GM12878 (cell line): ENCODE data around the gene ALDH1A3. TPM values are rescaled to one million over a fixed set of nuclear protein-coding genes. Genes with fewer than 3 reads are reported as not detected.

Source experiments
- ATAC-seq: fragments of 200-7000 bp; cut with Tn5 transposase; 3 replicates; pipeline ENCODE4 v1.9.1; 2020; ENCODE audit warnings: mild to moderate bottlenecking, moderate library complexity
- BruUV-seq: library from RNA; stranded (reverse); fragments of 400-500 nt; replicated peaks from 2 replicates; lab custom pipeline; 2021; lab: Mats Ljungman, UMichigan
- CTCF ChIA-PET: fragments of 300-600 bp; sonication (Branson Sonifier 250); formaldehyde crosslinking; extraction: SDS; loops from one replicate; lab custom pipeline; 2021; ENCODE audit warnings: inconsistent platforms; lab: Yijun Ruan, JAX
- POLR2A ChIA-PET: fragments of 350-600 bp; formaldehyde crosslinking; extraction: SDS; loops from one replicate; lab custom pipeline; 2021; ENCODE audit warnings: inconsistent platforms; lab: Charles Lee
- RAD21 ChIA-PET: fragments of 300-600 bp; sonication (Branson Sonifier 250); formaldehyde crosslinking; loops from one replicate; lab custom pipeline; 2023; ENCODE audit warnings: antibody characterized with exemption; ENCODE audit not compliant: unreplicated experiment; lab: Charles Lee
- SMC1A ChIA-PET: fragments of 300-600 bp; sonication (Branson Sonifier 250); formaldehyde crosslinking; loops from one replicate; lab custom pipeline; 2023; ENCODE audit not compliant: unreplicated experiment, uncharacterized antibody; lab: Charles Lee
- DNase-seq: peaks from one replicate; pipeline ENCODE4 v3.0.0-alpha.2; 2011; ENCODE audit warnings: low read depth, low spot score
- FAIRE-seq: peaks from 3 replicates; lab custom pipeline; 2011; peaks lifted over from hg19 to GRCh38; lab: Jason Lieb, UNC
- H2AFZ ChIP-seq: 2 replicates; pipeline ENCODE4 v1.6.0; 2011; ENCODE audit warnings: low read depth, low read length, control low read depth; ENCODE audit not compliant: control insufficient read depth
- H3K27ac ChIP-seq: 2 replicates; pipeline ENCODE4 v1.5.1; 2011; ENCODE audit warnings: control low read depth; ENCODE audit not compliant: control insufficient read depth, insufficient read depth
- H3K27me3 ChIP-seq, 2 experiments: replicated peaks in 1 of 2; 2 replicates each; pipeline versions ENCODE4 v1.6.0 to v1.6.1; 2011; ENCODE audit warnings: low read length in 1 of 2; ENCODE audit not compliant: control insufficient read depth in 2 of 2, insufficient read depth in 2 of 2
- H3K36me3 ChIP-seq, 2 experiments: 2 replicates each; pipeline ENCODE4 v1.5.1; 2011; ENCODE audit warnings: low read length in 1 of 2; ENCODE audit not compliant: control insufficient read depth in 2 of 2, insufficient read depth in 2 of 2
- H3K4me1 ChIP-seq: 2 replicates; pipeline ENCODE4 v1.6.1; 2011; ENCODE audit warnings: mild to moderate bottlenecking, low read length, moderate library complexity, mixed read lengths; ENCODE audit not compliant: control insufficient read depth, insufficient read depth
- H3K4me2 ChIP-seq: 2 replicates; pipeline ENCODE4 v1.6.0; 2011; ENCODE audit warnings: control low read depth; ENCODE audit not compliant: control insufficient read depth, insufficient read depth
- H3K4me3 ChIP-seq: fragments of 200-600 bp; sonication (generic); 2 replicates; pipeline ENCODE4 v1.5.1; 2016
- H3K79me2 ChIP-seq: 2 replicates; pipeline ENCODE4 v1.6.0; 2011; ENCODE audit warnings: low read length; ENCODE audit not compliant: control insufficient read depth, insufficient read depth
- H3K9ac ChIP-seq: 2 replicates; pipeline ENCODE4 v1.8.0; 2011; ENCODE audit warnings: low read length, control low read depth, mixed read lengths; ENCODE audit not compliant: control insufficient read depth, insufficient read depth
- H3K9me3 ChIP-seq: replicated peaks from 3 replicates; pipeline ENCODE4 v1.5.1; 2011; ENCODE audit warnings: mild to moderate bottlenecking, low read length; ENCODE audit not compliant: control insufficient read depth, insufficient read depth
- H4K20me1 ChIP-seq: 2 replicates; pipeline ENCODE4 v1.6.0; 2011; ENCODE audit not compliant: control insufficient read depth, insufficient read depth
- BMI1 ChIP-seq: fragments of 450-650 bp; IDR thresholded peaks from 2 replicates; pipeline ENCODE4 v1.6.1; 2016; ENCODE audit warnings: mild to moderate bottlenecking, moderate library complexity, borderline replicate concordance
- CUX1 ChIP-seq: IDR thresholded peaks from 2 replicates; pipeline ENCODE4 v1.6.1; 2012; ENCODE audit warnings: improper control_type of control experiment, low read depth, low read length; ENCODE audit not compliant: insufficient replicate concordance
- HDAC6 ChIP-seq: fragments of 200-600 bp; sonication (generic); IDR thresholded peaks from one replicate; pipeline ENCODE4 v1.8.0; 2017; ENCODE audit warnings: antibody characterized with exemption; ENCODE audit not compliant: unreplicated experiment
- NFIC ChIP-seq: IDR thresholded peaks from 2 replicates; pipeline ENCODE4 v1.6.1; 2012; ENCODE audit warnings: low read depth, mild to moderate bottlenecking, inconsistent platforms, low read length, moderate library complexity
- NFYB ChIP-seq: IDR thresholded peaks from 2 replicates; pipeline ENCODE4 v1.6.1; 2011; ENCODE audit warnings: low read depth, mild to moderate bottlenecking, low read length, improper control_type of control experiment, moderate library complexity; ENCODE audit not compliant: insufficient read depth
- NR2C1 ChIP-seq: fragments of 450-650 bp; IDR thresholded peaks from 2 replicates; pipeline ENCODE4 v1.6.1; 2017; ENCODE audit warnings: antibody characterized with exemption, mild to moderate bottlenecking, moderate library complexity
- POU2F2 ChIP-seq: IDR thresholded peaks from 3 replicates; pipeline ENCODE4 v1.6.1; 2011; ENCODE audit warnings: low read depth, mild to moderate bottlenecking, low read length, borderline replicate concordance
- RCOR1 ChIP-seq: conservative IDR thresholded peaks from 2 replicates; pipeline ENCODE4 v1.6.1; 2012; ENCODE audit warnings: low read depth, low read length, improper control_type of control experiment
- RFX5 ChIP-seq: IDR thresholded peaks from 2 replicates; pipeline ENCODE4 v1.6.1; 2011; ENCODE audit warnings: low read depth, low read length, improper control_type of control experiment
- SP1 ChIP-seq: IDR thresholded peaks from one replicate; pipeline ENCODE4 v1.6.1; 2011; ENCODE audit warnings: low read depth, low read length
- SPI1 ChIP-seq: IDR thresholded peaks from 2 replicates; pipeline ENCODE4 v1.6.1; 2011; ENCODE audit warnings: low read depth, mild to moderate bottlenecking, low read length, moderate library complexity, borderline replicate concordance; ENCODE audit not compliant: insufficient read depth
- STAT1 ChIP-seq: fragments of 450-650 bp; conservative IDR thresholded peaks from 2 replicates; pipeline ENCODE4 v1.6.1; 2014; ENCODE audit warnings: antibody characterized with exemption, mild to moderate bottlenecking
- SUPT20H ChIP-seq: IDR thresholded peaks from 2 replicates; pipeline ENCODE4 v1.6.1; 2011; ENCODE audit warnings: low read depth, mild to moderate bottlenecking, low read length, moderate library complexity, borderline replicate concordance; ENCODE audit not compliant: control insufficient read depth
- SUZ12 ChIP-seq: fragments of 200-600 bp; sonication (generic); IDR thresholded peaks from one replicate; pipeline ENCODE4 v1.6.1; 2018; ENCODE audit warnings: antibody characterized with exemption, mild to moderate bottlenecking; ENCODE audit not compliant: unreplicated experiment
- ZBED1 ChIP-seq: IDR thresholded peaks from 2 replicates; pipeline ENCODE4 v1.6.1; 2016; ENCODE audit warnings: borderline replicate concordance
- ZBTB33 ChIP-seq: fragments of 450-650 bp; IDR thresholded peaks from 2 replicates; pipeline ENCODE4 v1.6.1; 2017; ENCODE audit warnings: mild to moderate bottlenecking
- WGBS: methylation state at CpG from one replicate; pipeline ENCODE4 v1.1.6; 2016; ENCODE audit warnings: low lambda C conversion rate; ENCODE audit not compliant: insufficient replicate concordance, insufficient coverage; ENCODE audit errors: missing lambda C conversion rate; 5-methylcytosine and 5-hydroxymethylcytosine counted together
- in situ Hi-C: fragments of 300-500 bp; cut with MboI; formaldehyde crosslinking; loops from 9 replicates; pipeline ENCODE4 v1.14.3; 2018; ENCODE audit warnings: mixed read lengths
- intact Hi-C: fragments of 100-400 bp; cut with micrococcal nuclease; formaldehyde crosslinking; loops from one replicate; pipeline ENCODE4 v1.14.2; 2022; ENCODE audit not compliant: unreplicated experiment
- polyA plus RNA-seq, 11 experiments: library from polyadenylated mRNA; depleted of rRNA in 4 of 11; unstranded in 6 of 11; stranded (reverse) in 5 of 11; fragments of >200 nt; fragmentation: Nextera tagmentation in 4 of 11; fragmentation: Illumina TruSeq in 1 of 11; extraction: Ambion mirVana in 4 of 11; extraction: Trizol in 1 of 11; gene quantifications; 1 replicate in 1 of 11; 2 replicates in 10 of 11; pipeline versions ENCODE4 v1.2.1 to v1.2.3, GENCODE V29; 2011 to 2016; ENCODE audit warnings: inconsistent platforms in 2 of 11, missing spikeins in 2 of 11, low read depth in 1 of 11
- total RNA-seq, 4 experiments: library from RNA; depleted of rRNA in 3 of 4; stranded (reverse); fragments of >200 nt in 3 of 4; fragmentation: Illumina TruSeq in 1 of 4; extraction: Trizol in 1 of 4; gene quantifications; 2 replicates each; pipeline versions ENCODE4 v1.2.1 to v1.2.3, GENCODE V29; 2013 to 2021
- TF ChIP-seq, protein P1 (sequence below): IDR thresholded peaks from 2 replicates; pipeline ENCODE4 v1.6.1; 2011; ENCODE audit warnings: low read depth, mild to moderate bottlenecking, low read length, moderate library complexity, borderline replicate concordance; ENCODE audit errors: extremely low read depth

Gene ALDH1A3
- total and polyA plus RNA-seq, 10 of the 15 experiments (the other 5 are each of a cell fraction or from before 2014, with no cell fraction given): 0.06 to 0.69 (median 0.18) TPM

DNA sequence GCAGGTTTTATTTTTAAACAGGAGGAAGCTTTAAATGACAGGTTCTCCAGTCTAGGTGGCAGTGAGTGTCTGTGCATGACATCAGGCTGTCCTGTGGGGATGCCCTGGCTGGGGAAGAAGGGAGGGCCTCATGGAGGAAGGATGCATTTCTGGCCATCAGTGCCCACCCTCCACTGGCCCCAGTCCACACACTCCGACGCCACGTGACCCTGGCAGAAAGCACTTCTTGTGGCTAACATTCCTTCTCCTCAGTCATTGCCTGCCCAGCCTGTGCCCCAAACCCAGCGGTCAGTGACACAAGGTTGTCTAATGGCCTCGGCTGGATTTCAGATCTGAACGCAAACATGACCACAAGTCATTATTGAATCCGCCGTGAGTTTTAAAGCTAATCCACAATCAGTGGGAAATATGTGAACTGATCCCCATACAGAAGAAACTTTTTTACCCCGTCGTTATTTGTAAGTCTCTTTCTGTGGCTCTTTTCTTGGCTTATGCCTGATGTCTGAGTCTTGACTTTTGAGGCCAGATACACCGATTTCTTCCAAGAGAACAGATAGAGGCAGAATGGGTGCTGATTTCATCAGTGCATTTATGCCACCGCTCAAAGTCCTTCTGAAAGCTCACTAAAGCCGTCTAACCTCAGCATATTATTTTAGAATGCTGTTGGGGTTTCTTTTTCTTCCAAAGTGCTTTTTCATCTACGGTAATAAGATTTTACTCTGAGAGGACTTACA lies 22.2 kb downstream of the ALDH1A3 start:
- FAIRE-seq: no peak
- TF ChIP-seq, protein P1, sequence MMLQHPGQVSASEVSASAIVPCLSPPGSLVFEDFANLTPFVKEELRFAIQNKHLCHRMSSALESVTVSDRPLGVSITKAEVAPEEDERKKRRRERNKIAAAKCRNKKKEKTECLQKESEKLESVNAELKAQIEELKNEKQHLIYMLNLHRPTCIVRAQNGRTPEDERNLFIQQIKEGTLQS: no peak
- TF ChIP-seq HDAC6: no peak
- TF ChIP-seq STAT1: no peak
- no peak for TF ChIP-seq RCOR1
- no peak for TF ChIP-seq SUPT20H
- no peak for TF ChIP-seq POU2F2
- TF ChIP-seq NFIC: no peak
- no peak for TF ChIP-seq ZBED1
- TF ChIP-seq SP1: no peak
- TF ChIP-seq ZBTB33: no peak
- no peak for TF ChIP-seq SUZ12
- no peak for TF ChIP-seq RFX5
- no peak for TF ChIP-seq SPI1
- no peak for TF ChIP-seq BMI1
- no peak for TF ChIP-seq NFYB
- TF ChIP-seq NR2C1: no peak
- TF ChIP-seq CUX1: no peak

More for the DNA sequence above, 22.2 kb downstream of the ALDH1A3 start:
- intact Hi-C loops: no loop called here
- Histone ChIP-seq H3K9me3 (no peaks in the 10 kb centered on the region), H3K4me3 (no peak overlapping the region), H3K4me2 (no peak overlapping the region), H3K27ac (no peak overlapping the region), H3K4me1 (no peaks in the 10 kb centered on the region), H3K36me3 (no peaks in the 10 kb centered on the region), H2AFZ (no peak overlapping the region), H3K79me2 (no peaks in the 10 kb centered on the region), H4K20me1 (no peaks in the 10 kb centered on the region), H3K27me3 (peaks cover 3 to 5% of the 10 kb centered on the region in 2 experiments; a peak in 2 of 4 replicates), H3K9ac (no peak overlapping the region)
- 68% methylated on average over 14 of the region's 14 CpGs for WGBS
- no peak for ATAC-seq
- ChIA-PET CTCF (interaction anchor here (1.6 kb wide), 1 partner anchor 106 kb away, joined by 3 read pairs; no protein-coding TSS in a partner anchor), RAD21 (no interaction called here), SMC1A (interaction anchor here (0.6 to 0.9 kb wide), 3 partner anchors 17 to 107 kb away, joined by 3 read pairs; partner anchors contain the start of gene LRRK1), POLR2A (no interaction called here)
- in situ Hi-C loops: no loop called here
- no peak for DNase-seq
- no TSS peak for BruUV-seq
